Chondrocyte (in vitro differentiated cells): ENCODE results near the gene NR0B2. TPM values are rescaled to one million over a fixed set of nuclear protein-coding genes. Genes with fewer than 3 reads are reported as not detected.

Source experiments
- DNase-seq: peaks from one replicate; pipeline ENCODE4 v3.0.0; 2021; ENCODE audit warnings: mixed read lengths, low spot score
- H3K27ac Mint-ChIP-seq: one replicate; pipeline ENCODE4 v1.8.0; 2021; ENCODE audit warnings: mild to moderate bottlenecking, moderate library complexity, mixed read lengths; ENCODE audit not compliant: unreplicated experiment
- H3K27me3 Mint-ChIP-seq: 2 replicates; pipeline ENCODE4 v1.8.0; 2021; ENCODE audit warnings: low read depth, mixed read lengths
- H3K36me3 Mint-ChIP-seq: 2 replicates; pipeline ENCODE4 v1.8.0; 2021; ENCODE audit warnings: low read depth, mixed read lengths
- H3K4me1 Mint-ChIP-seq: 2 replicates; pipeline ENCODE4 v1.8.0; 2021; ENCODE audit warnings: low read depth, mild to moderate bottlenecking, mixed read lengths
- H3K4me3 Mint-ChIP-seq: one replicate; pipeline ENCODE4 v1.8.0; 2021; ENCODE audit warnings: mild to moderate bottlenecking, moderate library complexity, mixed read lengths; ENCODE audit not compliant: unreplicated experiment
- H3K9me3 Mint-ChIP-seq: 2 replicates; pipeline ENCODE4 v1.8.0; 2021; ENCODE audit warnings: low read depth, mixed read lengths
- total RNA-seq: library from RNA; stranded (reverse); gene quantifications from 3 replicates; pipeline ENCODE4 v1.2.1, GENCODE V29; 2021
- TF ChIP-seq, protein P1 (sequence below): fragments of 200-600 bp; sonication (generic); IDR thresholded peaks from 2 replicates; pipeline ENCODE4 v1.5.0; 2021; ENCODE audit warnings: antibody characterized with exemption, mild to moderate bottlenecking, moderate library complexity

The NR0B2 gene
- total RNA-seq, 1 donor from 2014 or later = not detected

DNA sequence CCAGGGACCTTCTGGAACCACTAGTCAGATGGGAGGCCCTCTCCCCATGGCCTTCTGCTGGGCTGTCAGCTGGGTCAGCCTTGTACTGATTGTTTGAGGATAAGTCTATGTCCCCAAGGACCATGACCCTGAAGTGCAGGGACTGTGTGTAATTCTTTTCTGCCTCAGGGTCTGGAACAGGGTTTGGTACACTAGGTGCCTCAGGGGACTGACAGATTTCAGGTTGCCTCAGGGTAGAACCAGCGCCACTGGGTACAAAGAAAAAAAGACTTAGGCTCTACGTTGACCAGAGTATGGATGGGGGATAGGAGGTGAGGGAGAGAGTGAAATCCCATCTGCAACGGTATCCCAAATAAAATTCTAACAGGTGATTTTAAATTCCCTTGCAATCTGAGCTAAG lies 43.5 kb upstream of the NR0B2 start:
- Mint-ChIP-seq H3K27ac (no peak overlapping the region), H3K9me3 (peaks cover 11% of the 10 kb centered on the region), H3K4me3 (no peak overlapping the region), H3K27me3 (peaks cover 25% of the 10 kb centered on the region), H3K36me3 (peaks cover 7% of the 10 kb centered on the region), H3K4me1 (peaks cover 11% of the 10 kb centered on the region)
- no peak for DNase-seq
- TF ChIP-seq, protein P1, sequence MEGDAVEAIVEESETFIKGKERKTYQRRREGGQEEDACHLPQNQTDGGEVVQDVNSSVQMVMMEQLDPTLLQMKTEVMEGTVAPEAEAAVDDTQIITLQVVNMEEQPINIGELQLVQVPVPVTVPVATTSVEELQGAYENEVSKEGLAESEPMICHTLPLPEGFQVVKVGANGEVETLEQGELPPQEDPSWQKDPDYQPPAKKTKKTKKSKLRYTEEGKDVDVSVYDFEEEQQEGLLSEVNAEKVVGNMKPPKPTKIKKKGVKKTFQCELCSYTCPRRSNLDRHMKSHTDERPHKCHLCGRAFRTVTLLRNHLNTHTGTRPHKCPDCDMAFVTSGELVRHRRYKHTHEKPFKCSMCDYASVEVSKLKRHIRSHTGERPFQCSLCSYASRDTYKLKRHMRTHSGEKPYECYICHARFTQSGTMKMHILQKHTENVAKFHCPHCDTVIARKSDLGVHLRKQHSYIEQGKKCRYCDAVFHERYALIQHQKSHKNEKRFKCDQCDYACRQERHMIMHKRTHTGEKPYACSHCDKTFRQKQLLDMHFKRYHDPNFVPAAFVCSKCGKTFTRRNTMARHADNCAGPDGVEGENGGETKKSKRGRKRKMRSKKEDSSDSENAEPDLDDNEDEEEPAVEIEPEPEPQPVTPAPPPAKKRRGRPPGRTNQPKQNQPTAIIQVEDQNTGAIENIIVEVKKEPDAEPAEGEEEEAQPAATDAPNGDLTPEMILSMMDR = no peak

DNA sequence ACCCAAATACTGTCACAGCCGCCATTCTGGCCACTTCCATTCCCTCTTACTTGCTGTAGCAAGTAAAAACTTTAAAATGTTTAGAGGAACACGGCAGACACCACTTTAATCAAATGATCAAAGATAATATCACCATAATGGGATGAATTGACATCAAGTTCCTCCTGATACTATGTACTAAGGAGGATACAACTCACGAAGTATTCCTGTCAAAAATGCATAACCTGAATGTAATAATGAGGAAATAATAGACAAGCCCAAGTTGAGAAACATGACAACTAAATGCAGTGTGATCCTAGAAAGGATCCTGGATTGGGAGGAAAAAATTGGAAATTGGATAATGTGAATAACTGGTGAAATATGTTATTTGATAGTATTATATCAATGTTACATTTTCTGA lies 42.5 kb upstream of the NR0B2 start:
- TF ChIP-seq, protein P1 = no peak
- peaks cover 11% of the 10 kb centered on the region for H3K9me3 Mint-ChIP-seq
- H3K4me1 Mint-ChIP-seq = peaks cover 4% of the 10 kb centered on the region
- peaks cover 25% of the 10 kb centered on the region for H3K27me3 Mint-ChIP-seq
- H3K4me3 Mint-ChIP-seq = no peak overlapping the region
- DNase-seq = no peak
- H3K36me3 Mint-ChIP-seq = peaks cover 7% of the 10 kb centered on the region
- H3K27ac Mint-ChIP-seq = no peak overlapping the region

DNA sequence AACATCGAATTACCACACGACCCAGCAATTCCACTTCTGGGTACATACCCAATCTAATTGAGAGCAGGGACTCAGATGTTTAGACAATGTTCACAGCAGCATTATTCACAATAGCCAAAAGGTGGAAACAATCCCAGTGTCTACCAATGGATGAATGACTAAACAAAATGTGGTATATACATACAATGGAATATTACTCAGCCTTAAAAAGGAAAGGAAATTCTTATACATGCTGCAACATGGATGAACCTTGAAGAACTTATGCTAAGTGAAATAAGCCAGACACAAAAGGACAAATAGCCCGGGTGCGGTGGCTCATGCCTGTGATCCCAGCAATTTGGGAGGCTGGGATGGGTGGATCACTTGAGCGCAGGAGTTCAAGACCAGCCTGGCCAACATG lies 39.6 kb upstream of the NR0B2 start:
- DNase-seq = no peak
- H3K27me3 Mint-ChIP-seq = peaks cover 8% of the 10 kb centered on the region
- H3K9me3 Mint-ChIP-seq = peaks cover 11% of the 10 kb centered on the region
- no peak overlapping the region for H3K27ac Mint-ChIP-seq
- peaks cover 7% of the 10 kb centered on the region for H3K36me3 Mint-ChIP-seq
- no peak overlapping the region for H3K4me3 Mint-ChIP-seq
- no peaks in the 10 kb centered on the region for H3K4me1 Mint-ChIP-seq
- TF ChIP-seq, protein P1 = no peak

- Mint-ChIP-seq H3K27me3 (peaks cover 2% of the 10 kb centered on the region), H3K4me3 (no peak overlapping the region), H3K9me3 (peaks cover 11% of the 10 kb centered on the region), H3K36me3 (peaks cover 7% of the 10 kb centered on the region), H3K4me1 (no peaks in the 10 kb centered on the region), H3K27ac (no peak overlapping the region)
- no peak for DNase-seq
- TF ChIP-seq, protein P1 = no peak
Observed at GRCh38 chr1:26951821-26952497, 38.2 kb upstream of the NR0B2 start.

DNA sequence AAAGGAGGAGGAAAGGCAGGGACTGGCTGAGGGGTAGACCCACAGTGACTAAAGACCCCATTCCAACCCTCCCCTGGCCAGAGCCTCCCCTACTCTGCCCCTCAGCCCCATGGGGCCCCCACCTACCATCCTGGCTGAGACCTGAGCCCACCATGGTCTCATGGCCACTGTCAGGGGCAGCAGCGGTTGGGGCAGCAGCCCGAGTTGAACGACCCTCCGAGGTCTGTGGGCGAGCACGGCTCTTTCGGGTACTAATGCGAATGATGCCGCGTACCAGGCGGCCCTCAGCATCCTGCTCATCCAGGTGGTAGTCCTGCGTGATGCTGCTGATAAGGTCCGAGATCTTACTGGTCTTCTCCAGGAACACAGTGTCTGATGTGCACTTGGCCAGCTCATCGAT lies 37.4 kb upstream of the NR0B2 start:
- H3K27ac Mint-ChIP-seq = no peak overlapping the region
- H3K36me3 Mint-ChIP-seq = peaks cover 5% of the 10 kb centered on the region
- H3K9me3 Mint-ChIP-seq = peaks cover 6% of the 10 kb centered on the region
- TF ChIP-seq, protein P1 = no peak
- no peak overlapping the region for H3K4me3 Mint-ChIP-seq
- H3K27me3 Mint-ChIP-seq = peaks cover 2% of the 10 kb centered on the region
- no peak for DNase-seq
- H3K4me1 Mint-ChIP-seq = no peaks in the 10 kb centered on the region
